ENCODE data around the gene FAM227B.

Gene FAM227B

DNA sequence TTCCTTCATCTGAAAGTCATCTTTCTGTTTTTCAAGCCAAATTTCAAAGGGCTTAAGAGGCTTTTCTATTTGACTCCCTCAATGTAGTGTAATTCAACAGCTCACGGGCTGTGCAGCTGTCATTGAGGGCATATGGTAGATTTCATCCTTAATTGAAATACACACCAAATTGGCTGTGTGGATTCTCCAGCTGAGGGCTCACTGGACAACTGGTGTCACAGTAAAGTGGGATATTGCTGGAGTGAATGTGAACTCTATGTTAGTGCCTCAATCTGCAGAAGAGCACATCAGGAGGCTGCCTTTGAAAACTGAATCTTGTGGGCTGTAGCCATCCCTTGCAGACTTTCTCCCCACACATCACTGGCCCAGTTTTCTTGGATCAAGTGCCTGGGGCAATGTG is 330.4 kb downstream of the FAM227B start:
- Histone ChIP-seq H3K27me3 (replicated peaks; ENCODE audit: control insufficient read depth, insufficient read depth, low read length) (no peaks in the 10 kb centered on the region), H3K4me3 (replicated peaks; ENCODE audit: low read depth, low read length) (no peak overlapping the region), H3K36me3 (ENCODE audit: control insufficient read depth, insufficient read depth, low read length) (peaks cover 4% of the 10 kb centered on the region)
- no peak for DNase-seq (ENCODE audit: extremely low read depth, insufficient read length)
- TF ChIP-seq, protein P1, sequence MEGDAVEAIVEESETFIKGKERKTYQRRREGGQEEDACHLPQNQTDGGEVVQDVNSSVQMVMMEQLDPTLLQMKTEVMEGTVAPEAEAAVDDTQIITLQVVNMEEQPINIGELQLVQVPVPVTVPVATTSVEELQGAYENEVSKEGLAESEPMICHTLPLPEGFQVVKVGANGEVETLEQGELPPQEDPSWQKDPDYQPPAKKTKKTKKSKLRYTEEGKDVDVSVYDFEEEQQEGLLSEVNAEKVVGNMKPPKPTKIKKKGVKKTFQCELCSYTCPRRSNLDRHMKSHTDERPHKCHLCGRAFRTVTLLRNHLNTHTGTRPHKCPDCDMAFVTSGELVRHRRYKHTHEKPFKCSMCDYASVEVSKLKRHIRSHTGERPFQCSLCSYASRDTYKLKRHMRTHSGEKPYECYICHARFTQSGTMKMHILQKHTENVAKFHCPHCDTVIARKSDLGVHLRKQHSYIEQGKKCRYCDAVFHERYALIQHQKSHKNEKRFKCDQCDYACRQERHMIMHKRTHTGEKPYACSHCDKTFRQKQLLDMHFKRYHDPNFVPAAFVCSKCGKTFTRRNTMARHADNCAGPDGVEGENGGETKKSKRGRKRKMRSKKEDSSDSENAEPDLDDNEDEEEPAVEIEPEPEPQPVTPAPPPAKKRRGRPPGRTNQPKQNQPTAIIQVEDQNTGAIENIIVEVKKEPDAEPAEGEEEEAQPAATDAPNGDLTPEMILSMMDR (IDR thresholded peaks at IDR 0.05; ENCODE audit: insufficient read depth, low read length, poor library complexity, severe bottlenecking): no peak

DNA sequence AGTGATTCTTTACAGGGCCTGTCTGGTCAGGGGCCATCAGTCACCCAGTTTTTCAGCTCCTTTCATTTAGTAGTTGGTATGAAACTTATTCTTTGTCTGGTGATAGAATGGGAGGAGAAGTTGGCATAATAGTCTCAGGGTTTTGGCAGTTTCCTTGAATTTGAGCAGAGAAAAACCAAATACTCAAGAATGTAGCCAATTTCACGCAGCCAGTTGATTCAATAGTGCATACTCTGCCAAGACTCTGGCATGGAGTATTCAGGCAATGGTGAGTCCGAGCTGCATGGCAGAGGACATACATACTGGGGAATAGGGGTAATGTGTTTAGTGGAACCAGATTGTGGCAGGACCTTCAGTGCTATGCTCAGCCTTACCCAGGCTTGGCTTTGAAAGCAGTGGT is 332.2 kb downstream of the FAM227B start:
- Histone ChIP-seq H3K36me3 (ENCODE audit: control insufficient read depth, insufficient read depth, low read length) (peaks cover 4% of the 10 kb centered on the region), H3K27me3 (replicated peaks; ENCODE audit: control insufficient read depth, insufficient read depth, low read length) (no peaks in the 10 kb centered on the region), H3K4me3 (replicated peaks; ENCODE audit: low read depth, low read length) (no peak overlapping the region)
- no peak for DNase-seq (ENCODE audit: extremely low read depth, insufficient read length)
- TF ChIP-seq, protein P1 (IDR thresholded peaks at IDR 0.05; ENCODE audit: insufficient read depth, low read length, poor library complexity, severe bottlenecking): no peak

DNA sequence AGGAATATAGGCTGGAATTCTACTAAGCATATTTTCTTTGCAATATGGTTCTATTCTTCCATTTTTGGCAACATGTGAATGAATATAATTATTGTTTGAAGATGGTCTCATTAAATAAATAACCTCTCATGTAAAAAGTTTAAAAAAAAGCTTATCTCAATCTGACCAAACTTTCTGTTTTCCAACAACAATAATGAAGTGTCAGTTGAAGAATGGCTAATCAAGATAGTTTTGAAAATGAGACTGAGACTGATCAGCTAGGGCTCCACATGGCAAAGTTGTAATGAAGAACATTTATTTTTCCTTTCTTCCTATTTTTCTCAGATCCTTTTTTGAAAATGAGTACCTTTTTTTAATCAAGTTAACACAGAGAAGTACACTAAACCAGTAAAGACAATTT is 333.1 kb downstream of the FAM227B start:
- Histone ChIP-seq H3K36me3 (ENCODE audit: control insufficient read depth, insufficient read depth, low read length) (peaks cover 4% of the 10 kb centered on the region), H3K4me3 (replicated peaks; ENCODE audit: low read depth, low read length) (no peak overlapping the region), H3K27me3 (replicated peaks; ENCODE audit: control insufficient read depth, insufficient read depth, low read length) (no peaks in the 10 kb centered on the region)
- TF ChIP-seq, protein P1 (IDR thresholded peaks at IDR 0.05; ENCODE audit: insufficient read depth, low read length, poor library complexity, severe bottlenecking): no peak
- no peak for DNase-seq (ENCODE audit: extremely low read depth, insufficient read length)

DNA sequence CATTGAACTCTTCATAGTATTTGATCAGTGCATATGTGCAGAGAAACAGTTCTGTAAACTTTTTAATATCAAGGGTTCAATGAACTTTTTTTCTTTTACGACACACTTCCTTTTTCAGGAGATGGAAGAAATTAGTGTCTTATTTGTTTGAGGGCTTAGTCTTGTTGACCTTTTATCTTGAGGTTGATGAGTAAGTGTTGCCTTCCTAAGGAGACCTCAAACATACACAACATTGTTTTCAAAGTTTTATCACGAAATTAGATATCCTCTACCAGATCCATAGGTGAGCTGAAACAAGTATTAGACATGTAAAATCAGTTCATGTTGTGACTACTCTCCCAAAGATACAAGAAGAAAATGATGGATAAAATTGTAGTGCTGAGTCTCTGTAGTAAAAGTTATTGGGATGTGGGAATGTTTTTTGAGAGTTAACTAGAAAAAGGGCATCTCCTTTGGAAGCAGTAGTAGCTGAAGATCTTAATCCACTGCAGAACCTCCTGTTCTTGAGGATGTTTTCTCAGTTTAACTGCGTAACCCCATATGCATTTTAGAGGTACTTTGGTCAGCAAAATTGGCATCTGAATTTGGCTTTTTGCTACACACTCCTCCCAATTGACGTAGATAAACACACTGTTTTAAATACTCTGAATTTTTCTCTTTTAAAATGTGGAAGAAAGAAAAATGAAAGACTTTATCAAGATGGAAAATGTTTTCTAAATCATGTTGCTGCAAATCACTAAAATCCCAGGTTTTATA is 333.8 kb downstream of the FAM227B start:
- no peak for DNase-seq (ENCODE audit: extremely low read depth, insufficient read length)
- Histone ChIP-seq H3K4me3 (replicated peaks; ENCODE audit: low read depth, low read length) (no peak overlapping the region), H3K27me3 (replicated peaks; ENCODE audit: control insufficient read depth, insufficient read depth, low read length) (no peaks in the 10 kb centered on the region), H3K36me3 (ENCODE audit: control insufficient read depth, insufficient read depth, low read length) (peaks cover 4% of the 10 kb centered on the region)
- TF ChIP-seq, protein P1 (IDR thresholded peaks at IDR 0.05; ENCODE audit: insufficient read depth, low read length, poor library complexity, severe bottlenecking): no peak

DNA sequence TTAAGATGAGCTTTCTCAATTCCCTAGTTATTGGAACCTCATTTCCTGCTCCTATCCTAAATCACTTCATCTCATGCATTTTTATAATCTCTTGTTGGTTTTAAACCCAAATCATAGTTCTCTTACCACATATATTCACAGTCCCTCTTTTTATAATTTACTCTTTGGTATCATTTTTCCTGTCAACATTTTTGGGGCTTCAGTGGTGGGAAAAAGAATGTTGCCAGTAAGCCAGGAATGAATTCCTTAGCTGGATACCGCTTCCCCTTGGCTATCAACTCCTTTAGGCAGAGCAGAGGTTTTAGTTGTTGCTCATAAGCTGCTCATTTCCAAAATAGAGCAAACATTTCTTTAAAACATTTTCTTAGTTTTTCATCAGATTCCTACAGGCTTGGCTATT is 338.3 kb downstream of the FAM227B start:
- no peak for DNase-seq (ENCODE audit: extremely low read depth, insufficient read length)
- TF ChIP-seq, protein P1 (IDR thresholded peaks at IDR 0.05; ENCODE audit: insufficient read depth, low read length, poor library complexity, severe bottlenecking): no peak
- H3K27me3 ChIP-seq (replicated peaks; ENCODE audit: control insufficient read depth, insufficient read depth, low read length): no peaks in the 10 kb centered on the region
- no peak overlapping the region for H3K4me3 ChIP-seq (replicated peaks; ENCODE audit: low read depth, low read length)
- H3K36me3 ChIP-seq (ENCODE audit: control insufficient read depth, insufficient read depth, low read length): peaks cover 2% of the 10 kb centered on the region

Data from GM06990 (cell line).